Keratinocyte (primary cell): ENCODE measurements around the gene CNPY2. TPM values are rescaled to one million over a fixed set of nuclear protein-coding genes. Genes with fewer than 3 reads are reported as not detected.
"Not testable (repeated sequence)": the region's sequence is repeated elsewhere in the genome, so short reads cannot be mapped to it uniquely, and the experiment has no call there.

Source experiments
- DNase-seq: peaks from one replicate; pipeline ENCODE4 v3.0.0-alpha.2; 2011; ENCODE audit warnings: low read depth, missing footprints, low spot score
- FAIRE-seq: peaks from 2 replicates; lab custom pipeline; 2011; peaks lifted over from hg19 to GRCh38; lab: Jason Lieb, UNC
- H2AFZ ChIP-seq: 2 replicates; pipeline ENCODE4 v1.6.0; 2012; ENCODE audit warnings: low read length, control low read depth, inconsistent platforms; ENCODE audit not compliant: control insufficient read depth
- H3K27ac ChIP-seq: 2 replicates; pipeline ENCODE4 v1.5.1; 2011; ENCODE audit warnings: low read length; ENCODE audit not compliant: control insufficient read depth, insufficient read depth
- H3K27me3 ChIP-seq: 3 replicates; pipeline ENCODE4 v1.6.0; 2011; ENCODE audit warnings: low read length; ENCODE audit not compliant: control insufficient read depth, insufficient read depth; ENCODE audit errors: extremely low read depth
- H3K36me3 ChIP-seq, 2 experiments: 2 replicates in 1 of 2; 3 replicates in 1 of 2; pipeline ENCODE4 v1.5.1; 2011; ENCODE audit warnings: low read length in 2 of 2, mild to moderate bottlenecking in 1 of 2; ENCODE audit not compliant: control insufficient read depth in 2 of 2, insufficient read depth in 2 of 2; ENCODE audit errors: extremely low read depth in 1 of 2
- H3K4me1 ChIP-seq: 3 replicates; pipeline ENCODE4 v1.5.1; 2011; ENCODE audit warnings: low read length; ENCODE audit not compliant: control insufficient read depth, insufficient read depth; ENCODE audit errors: extremely low read depth
- H3K4me2 ChIP-seq: 3 replicates; pipeline ENCODE4 v1.6.0; 2011; ENCODE audit warnings: low read depth, low read length; ENCODE audit not compliant: control insufficient read depth, insufficient read depth; ENCODE audit errors: extremely low read depth
- H3K4me3 ChIP-seq, 3 experiments: fragments of 200-600 bp in 1 of 3; sonication (generic) in 1 of 3; 2 replicates in 2 of 3; 3 replicates in 1 of 3; pipeline ENCODE4 v1.5.1; 2011 to 2016; ENCODE audit warnings: low read length in 3 of 3, mild to moderate bottlenecking in 3 of 3, control low read depth in 2 of 3, inconsistent platforms in 1 of 3, low read depth in 1 of 3, mixed read lengths in 1 of 3, mixed run types in 1 of 3, moderate library complexity in 1 of 3; ENCODE audit not compliant: control insufficient read depth in 2 of 3, insufficient read depth in 2 of 3; ENCODE audit errors: extremely low read depth in 1 of 3
- H3K79me2 ChIP-seq: 2 replicates; pipeline ENCODE4 v1.6.0; 2012; ENCODE audit warnings: low read length; ENCODE audit not compliant: control insufficient read depth, insufficient read depth
- H3K9ac ChIP-seq: 3 replicates; pipeline ENCODE4 v1.6.0; 2011; ENCODE audit warnings: low read length; ENCODE audit not compliant: control insufficient read depth, insufficient read depth; ENCODE audit errors: extremely low read depth
- H3K9me1 ChIP-seq: 3 replicates; pipeline ENCODE4 v1.6.0; 2011; ENCODE audit warnings: low read length; ENCODE audit not compliant: control insufficient read depth, insufficient read depth; ENCODE audit errors: extremely low read depth
- H3K9me3 ChIP-seq: 2 replicates; pipeline ENCODE4 v1.5.1; 2012; ENCODE audit warnings: low read depth, low read length; ENCODE audit not compliant: control insufficient read depth
- H4K20me1 ChIP-seq: 3 replicates; pipeline ENCODE4 v1.6.0; 2011; ENCODE audit warnings: low read length; ENCODE audit not compliant: control insufficient read depth, insufficient read depth; ENCODE audit errors: extremely low read depth
- EZH2 ChIP-seq: IDR thresholded peaks from one replicate; pipeline ENCODE4 v1.6.1; 2012; ENCODE audit warnings: inconsistent platforms, mild to moderate bottlenecking, low read length, moderate library complexity
- dilution Hi-C: fragments of 300-500 bp; cut with MboI; formaldehyde crosslinking; loops from one replicate; pipeline ENCODE4 v1.7.0; 2020; ENCODE audit warnings: low sequenced_read_pairs; ENCODE audit not compliant: extremely low pct_ligation_motif_present
- polyA plus RNA-seq, 5 experiments: library from polyadenylated mRNA; depleted of rRNA in 3 of 5; stranded (reverse) in 3 of 5; stranded (forward) in 1 of 5; unstranded in 1 of 5; fragments of >200 nt; gene quantifications; 1 replicate in 1 of 5; 2 replicates in 3 of 5; 3 replicates in 1 of 5; pipeline versions ENCODE4 v1.2.1 to v1.2.3, GENCODE V29; 2011 to 2012; ENCODE audit warnings: missing spikeins in 2 of 5, low read depth in 1 of 5, low replicate concordance in 1 of 5
- TF ChIP-seq, protein P1 (sequence below), 3 experiments: IDR thresholded peaks in 1 of 3; conservative IDR thresholded peaks in 1 of 3; optimal IDR thresholded peaks in 1 of 3; 2 replicates in 2 of 3; 3 replicates in 1 of 3; pipeline versions ENCODE3 to v1.5.1; 2011; ENCODE audit warnings: low read length in 3 of 3, mild to moderate bottlenecking in 3 of 3, moderate library complexity in 2 of 3, control low read depth in 1 of 3, inconsistent platforms in 1 of 3; ENCODE audit not compliant: insufficient read depth in 2 of 3; ENCODE audit errors: extremely low read depth in 1 of 3

Gene CNPY2
- polyA plus RNA-seq, 1 donor (not counting 4 experiments of a cell fraction or from before 2014, with no cell fraction given), result 162 TPM

DNA sequence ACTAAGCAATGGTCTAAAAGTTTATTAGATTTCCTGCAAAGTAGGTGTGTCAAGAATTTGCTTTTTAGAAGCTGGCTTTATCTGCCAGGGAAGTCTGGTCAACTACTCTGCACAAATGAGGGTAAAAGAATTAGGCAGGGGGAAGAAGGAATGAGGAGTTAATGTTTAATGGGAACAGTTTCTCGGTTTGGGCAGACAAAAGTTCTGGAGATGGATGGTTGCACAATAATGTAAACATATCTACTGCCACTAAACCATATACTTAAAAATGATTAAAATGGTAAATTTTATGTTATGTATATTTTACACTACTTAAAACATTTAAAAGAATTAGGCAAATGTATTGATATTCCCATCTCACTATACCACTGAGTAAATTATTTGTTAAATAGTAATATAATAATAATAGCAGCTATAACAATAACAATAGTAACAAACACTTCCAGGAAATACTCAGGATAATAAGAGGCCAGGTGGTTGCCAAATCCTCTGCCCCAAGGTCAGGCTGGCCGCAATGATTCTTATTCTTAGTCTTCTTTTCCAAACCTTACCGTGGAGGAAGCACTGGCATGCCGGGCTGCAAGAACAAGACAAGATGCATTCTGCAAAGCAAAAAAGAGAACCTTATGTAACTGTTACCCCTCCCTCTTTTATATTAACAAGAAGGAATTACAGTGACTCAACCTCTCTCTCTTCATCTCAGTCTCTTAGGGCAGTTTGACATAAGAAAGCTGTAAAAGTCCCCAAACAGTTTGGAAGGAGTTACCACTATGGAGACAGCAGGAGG, 29.6 kb downstream of the CNPY2 start:
- no peaks in the 10 kb centered on the region for H4K20me1 ChIP-seq
- H3K9ac ChIP-seq, result no peak overlapping the region
- H3K27ac ChIP-seq, result no peak overlapping the region
- H3K4me2 ChIP-seq, result no peak overlapping the region
- peaks cover 31% of the 10 kb centered on the region for H3K79me2 ChIP-seq
- no peak overlapping the region for H3K4me3 ChIP-seq
- no peak for TF ChIP-seq EZH2
- TF ChIP-seq, protein P1, sequence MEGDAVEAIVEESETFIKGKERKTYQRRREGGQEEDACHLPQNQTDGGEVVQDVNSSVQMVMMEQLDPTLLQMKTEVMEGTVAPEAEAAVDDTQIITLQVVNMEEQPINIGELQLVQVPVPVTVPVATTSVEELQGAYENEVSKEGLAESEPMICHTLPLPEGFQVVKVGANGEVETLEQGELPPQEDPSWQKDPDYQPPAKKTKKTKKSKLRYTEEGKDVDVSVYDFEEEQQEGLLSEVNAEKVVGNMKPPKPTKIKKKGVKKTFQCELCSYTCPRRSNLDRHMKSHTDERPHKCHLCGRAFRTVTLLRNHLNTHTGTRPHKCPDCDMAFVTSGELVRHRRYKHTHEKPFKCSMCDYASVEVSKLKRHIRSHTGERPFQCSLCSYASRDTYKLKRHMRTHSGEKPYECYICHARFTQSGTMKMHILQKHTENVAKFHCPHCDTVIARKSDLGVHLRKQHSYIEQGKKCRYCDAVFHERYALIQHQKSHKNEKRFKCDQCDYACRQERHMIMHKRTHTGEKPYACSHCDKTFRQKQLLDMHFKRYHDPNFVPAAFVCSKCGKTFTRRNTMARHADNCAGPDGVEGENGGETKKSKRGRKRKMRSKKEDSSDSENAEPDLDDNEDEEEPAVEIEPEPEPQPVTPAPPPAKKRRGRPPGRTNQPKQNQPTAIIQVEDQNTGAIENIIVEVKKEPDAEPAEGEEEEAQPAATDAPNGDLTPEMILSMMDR (optimal IDR thresholded peaks at IDR 0.05 in 1 of 3, IDR thresholded peaks at IDR 0.05 in 1 of 3, conservative IDR thresholded peaks at IDR 0.05 in 1 of 3; ENCODE audit: extremely low read depth in 1 of 3, insufficient read depth in 2 of 3, low read length in 3 of 3), result no peak
- dilution Hi-C loops, result no loop called here
- peaks cover 6% of the 10 kb centered on the region for H3K4me1 ChIP-seq
- no peaks in the 10 kb centered on the region for H3K9me3 ChIP-seq
- FAIRE-seq (no peak), DNase-seq (no peak)
- H2AFZ ChIP-seq, result no peak overlapping the region
- no peaks in the 10 kb centered on the region for H3K27me3 ChIP-seq
- H3K9me1 ChIP-seq, result no peaks in the 10 kb centered on the region
- peaks cover 19 to 36% of the 10 kb centered on the region in 2 experiments for H3K36me3 ChIP-seq

DNA sequence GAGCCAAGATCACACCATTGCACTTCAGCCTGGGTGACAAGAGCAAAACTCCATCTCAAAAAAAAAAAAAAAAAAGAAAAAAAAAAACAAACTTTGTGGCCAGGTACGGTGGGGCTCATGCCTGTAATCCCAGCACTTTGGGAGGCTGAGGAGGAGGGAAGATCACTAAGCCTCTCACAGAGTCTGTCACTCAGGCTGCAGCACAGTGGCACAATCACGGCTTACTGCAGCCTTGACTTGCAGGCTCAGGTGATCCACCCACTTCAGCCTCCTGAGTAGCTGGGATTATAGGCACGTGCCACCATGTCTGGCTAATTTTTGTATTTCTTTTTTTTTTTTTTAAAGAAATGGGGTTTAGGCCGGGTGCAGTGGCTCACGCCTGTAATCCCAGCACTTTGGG, 31.5 kb downstream of the CNPY2 start:
- H3K4me1 ChIP-seq, H4K20me1 ChIP-seq, H3K27me3 ChIP-seq, H3K4me3 ChIP-seq, H3K9me3 ChIP-seq, FAIRE-seq, dilution Hi-C loops, H3K9me1 ChIP-seq, DNase-seq, H3K4me2 ChIP-seq, H3K9ac ChIP-seq, H3K27ac ChIP-seq, H2AFZ ChIP-seq: not testable (repeated sequence)
- Histone ChIP-seq H3K36me3 (peaks cover 22 to 43% of the 10 kb centered on the region in 2 experiments), H3K79me2 (peaks cover 18% of the 10 kb centered on the region)
